SKM-1 treated with dmso at 0.1 percent for 144 hours (cell line): ENCODE measurements around the gene SAA1.
A peak's percentile ranks its signal among the peaks of the same experiment; 100 is the strongest.
"Not testable (repeated sequence)": the region's sequence is repeated elsewhere in the genome, so short reads cannot be mapped to it uniquely, and the experiment has no call there.

Source experiments
- DNase-seq: peaks from one replicate; lab custom pipeline; 2025; ENCODE audit not compliant: unreplicated experiment; lab: John Stamatoyannopoulos, UW

SAA1 gene

GRCh38 chr11:18265949-18266348, at the start of gene SAA1:
TSS of gene SAA1 (plus strand) at chr11:18266264. CDS start at chr11:18266888, 624 bp downstream.
- DNase-seq = no peak

GRCh38 chr11:18221274-18221876, 44.7 kb upstream of the SAA1 start:
- DNase-seq = no peak

- DNase-seq = no peak
Measured at GRCh38 chr11:18222814-18223421, 43.1 kb upstream of the SAA1 start.

DNA sequence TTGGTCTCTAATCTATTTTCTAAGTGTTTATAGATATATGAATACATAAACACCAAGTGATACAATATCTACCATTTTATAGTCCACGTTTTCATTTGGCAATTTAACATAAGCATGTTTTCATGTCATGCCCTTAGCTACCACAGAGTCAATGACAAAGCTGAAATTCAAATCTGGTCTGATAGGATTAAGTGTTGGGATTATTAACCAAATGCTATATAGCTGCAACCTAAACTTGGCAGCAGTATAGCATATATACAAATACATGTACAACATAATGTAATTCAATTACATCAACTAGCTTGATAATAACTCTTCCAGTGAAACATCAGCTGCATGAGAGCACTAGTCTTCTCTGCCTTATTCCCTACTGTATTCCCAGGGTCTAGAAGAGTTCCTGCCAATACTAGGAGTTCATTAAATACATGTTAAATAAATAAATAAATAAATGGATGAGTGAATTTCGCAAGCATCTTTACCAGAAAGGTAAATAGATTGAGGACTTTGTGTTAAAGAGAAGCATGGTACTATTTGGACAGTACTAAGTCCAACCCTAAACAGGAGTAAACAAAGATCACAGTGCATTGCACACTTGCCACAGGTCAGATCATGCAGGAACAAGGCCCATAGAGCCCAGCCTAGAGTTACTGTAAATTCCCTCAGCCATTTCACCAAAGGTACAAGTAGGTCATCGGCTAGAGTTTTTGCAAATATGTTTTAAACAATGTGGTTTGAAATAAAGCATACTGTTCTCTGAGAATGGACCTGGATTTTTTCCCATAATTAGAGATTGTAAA, 42.3 kb upstream of the SAA1 start:
- DNase-seq = no peak

GRCh38 chr11:18225913-18226312, 40.2 kb upstream of the SAA1 start:
- DNase-seq = no peak

GRCh38 chr11:18229501-18229900, 36.6 kb upstream of the SAA1 start:
- peak; percentile 2 for DNase-seq

DNA sequence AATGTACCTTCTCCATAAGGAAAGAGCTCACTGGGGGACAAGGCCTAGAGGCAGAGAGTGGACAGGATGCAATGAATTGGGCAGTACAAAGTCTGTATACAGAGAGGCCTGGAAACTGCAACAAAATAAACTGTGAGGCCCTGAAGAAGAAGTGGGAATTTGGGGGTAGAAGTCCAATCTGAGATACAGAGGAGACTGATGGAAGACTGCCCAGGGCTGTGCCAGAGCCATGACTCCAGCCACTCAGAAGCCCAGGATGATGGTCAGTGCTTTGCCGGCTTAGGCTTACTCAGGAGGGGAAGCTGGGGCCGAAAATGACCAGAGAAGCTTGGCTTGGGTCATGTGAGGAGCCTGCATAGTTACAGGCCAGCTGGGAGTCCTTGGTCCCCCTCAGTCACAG, 35.2 kb upstream of the SAA1 start:
- no peak for DNase-seq

GRCh38 chr11:18233912-18234311, 32.2 kb upstream of the SAA1 start:
- DNase-seq = no peak

DNA sequence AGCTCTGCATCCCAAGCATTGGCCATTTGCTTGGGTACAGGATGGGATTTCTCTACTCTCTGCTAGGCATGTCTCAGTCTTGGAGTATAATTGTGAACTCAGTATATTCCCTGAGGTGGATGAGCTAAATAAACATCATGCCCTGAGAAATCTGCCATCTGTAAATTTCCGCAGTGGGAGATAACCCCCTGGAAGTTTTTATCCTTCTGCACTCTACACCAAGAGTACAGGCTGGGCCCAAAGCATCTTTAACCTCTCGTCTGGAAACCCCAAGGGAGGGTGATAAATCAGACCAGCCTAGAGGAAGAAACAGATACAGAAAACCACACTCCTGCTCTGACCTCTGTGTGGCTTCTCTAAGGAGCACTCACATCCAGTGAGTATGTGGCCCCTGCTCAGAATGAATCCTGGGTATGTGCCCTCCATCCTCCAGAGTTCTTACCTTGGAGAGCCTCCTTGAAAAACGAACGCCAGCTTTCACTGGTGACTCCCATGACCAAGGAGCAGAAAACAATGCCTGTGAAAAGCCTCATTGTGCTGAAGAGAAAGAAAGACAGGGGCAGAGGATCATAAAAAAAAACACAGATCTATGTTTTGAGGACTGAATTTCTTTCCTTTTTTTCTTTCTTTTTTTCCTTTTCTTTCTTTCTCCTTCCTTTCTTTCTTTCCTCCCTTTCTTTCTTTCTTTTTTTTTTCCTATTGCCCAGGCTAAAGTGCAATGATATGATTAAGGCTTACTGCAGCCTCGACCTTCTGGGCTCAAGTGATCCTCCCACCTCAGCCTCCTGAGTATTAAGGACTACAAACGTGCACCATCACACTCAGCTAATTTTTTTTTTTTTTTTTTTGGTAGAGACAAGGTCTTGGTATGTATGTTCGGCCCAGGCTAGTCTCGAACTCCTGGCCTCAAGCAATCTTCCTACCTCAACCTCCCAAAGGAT, 30.4 kb upstream of the SAA1 start:
- no peak for DNase-seq

- DNase-seq = no peak
Measured at GRCh38 chr11:18236664-18237356, 29.3 kb upstream of the SAA1 start, which contains the start of gene SAA4. TSS of gene SAA4 (minus strand) at chr11:18236802. CDS start at chr11:18235926, 876 bp downstream.

DNA sequence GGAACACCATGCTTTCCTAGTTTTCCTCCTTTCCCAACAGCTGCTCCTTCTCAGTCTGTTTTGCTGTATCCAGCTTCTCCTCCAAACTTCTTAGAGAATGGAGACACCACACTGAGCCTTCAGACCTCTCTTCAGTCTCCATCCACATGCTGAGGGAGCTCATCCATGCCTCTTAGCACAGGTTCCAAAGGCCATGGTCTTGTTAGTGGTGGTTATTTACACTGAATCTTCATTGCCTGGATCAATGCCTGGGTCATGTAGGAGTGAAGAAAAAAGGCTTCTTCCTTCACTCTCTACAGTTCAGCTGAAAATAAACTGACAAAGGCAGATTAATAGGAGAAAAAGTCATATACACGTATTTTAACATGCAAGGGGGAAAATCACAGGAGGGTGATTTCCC, 26.4 kb upstream of the SAA1 start:
- no peak for DNase-seq

GRCh38 chr11:18243783-18244362, 22.2 kb upstream of the SAA1 start:
- peak; percentile 63 for DNase-seq

- no peak for DNase-seq
Measured at GRCh38 chr11:18245396-18245795, 20.7 kb upstream of the SAA1 start.

DNA sequence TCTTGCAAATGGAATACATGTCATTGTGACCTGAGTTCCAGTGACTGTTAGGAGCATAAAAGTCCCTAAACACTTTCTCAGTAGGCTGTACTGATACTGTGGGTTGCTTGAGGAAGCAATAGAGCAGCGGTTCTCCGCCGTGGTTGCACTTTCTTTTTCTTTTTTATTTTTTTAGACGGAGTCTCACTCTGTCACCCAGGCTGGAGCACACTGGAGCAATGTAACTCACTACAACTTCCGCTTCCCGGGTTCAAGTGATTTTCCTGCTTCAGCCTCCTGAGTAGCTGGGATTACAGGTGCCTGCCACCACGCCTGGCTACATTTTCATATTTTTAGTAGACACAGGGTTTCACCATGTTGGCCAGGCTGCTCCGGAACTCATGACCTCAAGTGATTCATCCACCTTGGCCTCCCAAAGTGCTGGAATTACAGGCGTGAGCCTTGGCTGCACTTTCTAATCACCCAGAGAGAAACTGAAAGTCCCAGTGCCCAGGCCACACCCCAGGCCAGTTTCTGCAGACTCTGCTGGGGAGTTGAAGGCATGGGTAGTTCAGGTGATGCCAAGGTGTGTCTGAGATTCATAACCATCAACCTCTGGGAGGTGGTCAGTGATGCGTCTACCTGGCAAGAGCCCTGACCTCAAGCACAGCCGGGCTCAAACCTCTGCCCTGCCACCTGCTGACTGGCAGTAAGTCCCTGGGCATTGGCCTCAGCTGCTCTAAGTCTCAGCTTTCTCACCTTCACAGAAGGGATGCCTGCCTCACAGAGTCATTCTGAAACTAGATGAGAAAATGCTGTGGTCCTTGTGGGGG, 19.5 kb upstream of the SAA1 start:
- DNase-seq = not testable (repeated sequence)

GRCh38 chr11:18247191-18247581, 18.9 kb upstream of the SAA1 start:
- not testable (repeated sequence) for DNase-seq

DNA sequence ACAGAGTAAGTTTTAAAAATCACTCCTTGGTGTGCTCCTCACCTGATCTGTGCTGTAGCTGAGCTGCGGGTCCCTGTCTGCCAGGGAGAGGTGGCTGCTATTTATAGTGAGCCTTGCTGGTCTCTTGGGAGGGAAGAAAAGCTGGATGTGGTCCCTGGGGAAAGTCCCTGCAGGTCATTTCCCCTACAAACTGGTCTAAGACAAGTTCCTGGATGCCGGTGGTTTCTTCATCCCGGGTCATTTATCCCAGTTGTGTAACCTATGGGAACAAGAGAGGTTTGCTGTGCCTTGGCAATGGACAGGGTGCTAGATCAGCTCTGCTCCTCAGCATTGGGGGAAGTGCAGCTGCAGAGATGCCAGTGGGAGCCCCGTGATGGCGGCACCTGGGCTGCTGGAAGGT, 17.5 kb upstream of the SAA1 start, which contains the start of gene SAA2:
Gene SAA2, minus strand, starts transcription at position 108 of the 400 bp plus-strand sequence. CDS start 657 bp downstream, outside the sequence.
- DNase-seq = no peak

DNA sequence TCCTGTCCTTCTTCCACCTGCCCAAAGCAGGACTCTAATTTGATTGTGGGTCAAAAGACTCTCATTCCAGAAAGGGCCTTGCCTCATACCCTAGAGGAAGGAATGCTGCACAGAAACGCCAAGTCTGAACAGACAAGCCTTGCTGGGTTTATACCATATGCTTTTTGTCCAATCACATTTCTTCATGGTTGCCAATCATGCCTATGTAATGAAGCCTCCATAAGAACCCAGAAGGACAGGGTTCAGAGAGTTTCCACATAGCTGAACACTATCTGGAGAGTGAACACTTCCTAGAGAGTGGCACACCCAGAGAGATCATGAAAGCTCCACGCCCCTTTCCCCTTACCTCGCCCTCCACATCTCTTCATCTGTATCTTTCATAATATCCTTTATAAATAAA, 12.8 kb upstream of the SAA1 start:
- no peak for DNase-seq

DNA sequence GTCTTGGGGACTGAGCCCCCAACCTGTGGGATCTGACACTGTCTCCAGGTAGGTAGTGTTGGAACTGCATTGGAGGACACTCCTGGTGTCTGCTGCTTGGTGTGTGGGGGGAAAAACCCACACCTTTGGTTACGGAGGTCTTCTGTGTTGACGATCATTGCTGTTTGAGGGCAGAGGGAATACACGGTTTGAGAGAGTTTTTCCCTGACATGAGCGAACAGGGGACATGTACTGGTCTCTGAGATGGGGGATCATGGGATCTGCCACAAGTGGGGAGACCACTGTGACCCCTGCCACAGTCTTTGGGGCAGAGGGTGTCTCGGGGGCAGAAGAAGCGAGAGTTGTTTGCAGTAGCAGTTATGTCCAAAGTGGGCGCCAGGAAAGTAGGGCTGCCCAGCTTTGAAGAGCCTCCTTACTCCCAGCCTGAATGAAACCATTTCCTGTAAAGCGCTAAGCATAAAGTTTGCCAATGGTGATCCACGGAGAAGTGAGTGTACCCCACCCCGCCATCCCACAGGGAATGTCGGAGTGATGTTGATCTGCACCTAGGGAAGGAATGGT, 12.2 kb upstream of the SAA1 start:
- DNase-seq = no peak
